ENCODE data around the gene NTNG2.

Gene NTNG2

GRCh38 chr9:132176338-132176737 is 14.5 kb downstream of the NTNG2 start:
- DNase-seq: no peak

GRCh38 chr9:132181796-132182313 is 20.0 kb downstream of the NTNG2 start:
- DNase-seq: no peak

- DNase-seq: no peak
Observed at GRCh38 chr9:132182314-132183091, 20.6 kb downstream of the NTNG2 start.

GRCh38 chr9:132183134-132183533 is 21.3 kb downstream of the NTNG2 start:
- DNase-seq: no peak

- DNase-seq: no peak
Observed at GRCh38 chr9:132183715-132184114, 21.9 kb downstream of the NTNG2 start.

- no peak for DNase-seq
Observed at GRCh38 chr9:132184124-132184523, 22.3 kb downstream of the NTNG2 start.

- DNase-seq: no peak
Observed at GRCh38 chr9:132185073-132186009, 23.5 kb downstream of the NTNG2 start.

GRCh38 chr9:132187121-132187620 is 25.3 kb downstream of the NTNG2 start:
- DNase-seq: no peak

GRCh38 chr9:132190966-132191365 is 29.1 kb downstream of the NTNG2 start:
- no peak for DNase-seq

- DNase-seq: no peak
Observed at GRCh38 chr9:132192728-132193127, 30.9 kb downstream of the NTNG2 start.

GRCh38 chr9:132193227-132194124 is 31.6 kb downstream of the NTNG2 start:
- no peak for DNase-seq

- DNase-seq: no peak
Observed at GRCh38 chr9:132194508-132194907, 32.6 kb downstream of the NTNG2 start.

- no peak for DNase-seq
Observed at GRCh38 chr9:132197315-132197714, 35.5 kb downstream of the NTNG2 start.

GRCh38 chr9:132197856-132198550 is 36.1 kb downstream of the NTNG2 start:
- DNase-seq: no peak

GRCh38 chr9:132199056-132199455 is 37.2 kb downstream of the NTNG2 start:
- no peak for DNase-seq

- no peak for DNase-seq
Observed at GRCh38 chr9:132200706-132201105, 38.8 kb downstream of the NTNG2 start.

GRCh38 chr9:132201139-132201538 is 39.3 kb downstream of the NTNG2 start:
- DNase-seq: no peak

- no peak for DNase-seq
Observed at GRCh38 chr9:132201780-132202703, 40.2 kb downstream of the NTNG2 start.

GRCh38 chr9:132204883-132205282 is 43.0 kb downstream of the NTNG2 start:
- DNase-seq: no peak

- DNase-seq: no peak
Observed at GRCh38 chr9:132207215-132207614, 45.4 kb downstream of the NTNG2 start.
